H9 (cell line): ENCODE data around the gene XRRA1. TPM values are rescaled to one million over a fixed set of nuclear protein-coding genes. Genes with fewer than 3 reads are reported as not detected.

Experiments used
- DNase-seq: peaks from one replicate; pipeline ENCODE4 v3.0.0-alpha.2; 2017
- H2AFZ ChIP-seq: one replicate; pipeline ENCODE4 v1.6.1; 2013; ENCODE audit warnings: mild to moderate bottlenecking, low read length, control low read depth, moderate library complexity
- H2AK5ac ChIP-seq: 2 replicates; pipeline ENCODE4 v1.6.1; 2013; ENCODE audit warnings: low read length, control low read depth, mixed read lengths; ENCODE audit not compliant: insufficient read length
- H2BK120ac ChIP-seq: one replicate; pipeline ENCODE4 v1.6.1; 2013; ENCODE audit warnings: low read depth, mild to moderate bottlenecking, low read length, control low read depth, inconsistent platforms; ENCODE audit not compliant: poor library complexity, severe bottlenecking
- H2BK12ac ChIP-seq: 2 replicates; pipeline ENCODE4 v1.6.1; 2013; ENCODE audit warnings: low read length, control low read depth, mixed read lengths, low read depth; ENCODE audit not compliant: insufficient read length
- H2BK15ac ChIP-seq: 2 replicates; pipeline ENCODE4 v1.6.1; 2013; ENCODE audit warnings: low read depth, low read length, control low read depth
- H2BK20ac ChIP-seq: one replicate; pipeline ENCODE4 v1.6.1; 2013; ENCODE audit warnings: low read depth, mild to moderate bottlenecking, low read length, control low read depth, inconsistent platforms; ENCODE audit not compliant: poor library complexity, severe bottlenecking
- H2BK5ac ChIP-seq: 2 replicates; pipeline ENCODE4 v1.6.1; 2013; ENCODE audit warnings: low read length, control low read depth, mixed read lengths; ENCODE audit not compliant: insufficient read length
- H3K14ac ChIP-seq: 2 replicates; pipeline ENCODE4 v1.6.1; 2013; ENCODE audit warnings: low read length, control low read depth; ENCODE audit not compliant: insufficient read depth
- H3K18ac ChIP-seq: 2 replicates; pipeline ENCODE4 v1.6.1; 2013; ENCODE audit warnings: low read depth, mild to moderate bottlenecking, mixed read lengths, low read length, control low read depth; ENCODE audit not compliant: insufficient read length
- H3K23ac ChIP-seq: 2 replicates; pipeline ENCODE4 v1.6.1; 2013; ENCODE audit warnings: low read length, control low read depth, mixed read lengths, low read depth; ENCODE audit not compliant: insufficient read length
- H3K23me2 ChIP-seq: 2 replicates; pipeline ENCODE4 v1.6.1; 2013; ENCODE audit warnings: low read depth, mild to moderate bottlenecking, mixed read lengths, low read length, control low read depth; ENCODE audit not compliant: insufficient read length, poor library complexity, severe bottlenecking
- H3K27ac ChIP-seq: 2 replicates; pipeline ENCODE4 v1.5.1; 2013; ENCODE audit warnings: low read length, control low read depth, mixed read lengths, low read depth; ENCODE audit not compliant: insufficient read length
- H3K27me3 ChIP-seq: 2 replicates; pipeline ENCODE4 v1.6.1; 2013; ENCODE audit warnings: low read length, control low read depth, inconsistent platforms; ENCODE audit not compliant: insufficient read depth
- H3K4ac ChIP-seq: 2 replicates; pipeline ENCODE4 v1.6.1; 2013; ENCODE audit warnings: low read depth, mild to moderate bottlenecking, control low read depth, inconsistent platforms, low read length, moderate library complexity
- H3K4me1 ChIP-seq: 2 replicates; pipeline ENCODE4 v1.6.1; 2013; ENCODE audit warnings: low read length, control low read depth, inconsistent platforms; ENCODE audit not compliant: insufficient read depth
- H3K4me2 ChIP-seq: 2 replicates; pipeline ENCODE4 v1.6.1; 2013; ENCODE audit warnings: low read length, control low read depth, mixed read lengths; ENCODE audit not compliant: insufficient read length, insufficient read depth
- H3K56ac ChIP-seq: 2 replicates; pipeline ENCODE4 v1.6.1; 2013; ENCODE audit warnings: low read depth, mild to moderate bottlenecking, mixed read lengths, low read length, control low read depth; ENCODE audit not compliant: insufficient read length
- H3K79me1 ChIP-seq: 2 replicates; pipeline ENCODE4 v1.6.1; 2013; ENCODE audit warnings: low read depth, mild to moderate bottlenecking, moderate library complexity, low read length, control low read depth, inconsistent platforms; ENCODE audit not compliant: insufficient read depth, poor library complexity, severe bottlenecking
- H3K79me2 ChIP-seq: 2 replicates; pipeline ENCODE4 v1.6.1; 2013; ENCODE audit warnings: low read length, control low read depth, inconsistent platforms; ENCODE audit not compliant: insufficient read depth
- H3K9ac ChIP-seq: 2 replicates; pipeline ENCODE4 v1.6.1; 2013; ENCODE audit warnings: low read length, control low read depth, mixed read lengths; ENCODE audit not compliant: insufficient read length; ENCODE audit errors: extremely low read depth
- H3K9me3 ChIP-seq: one replicate; pipeline ENCODE4 v1.6.1; 2013; ENCODE audit warnings: low read depth, low read length, inconsistent platforms; ENCODE audit not compliant: control insufficient read depth
- H3T11ph ChIP-seq: one replicate; pipeline ENCODE4 v1.6.1; 2013; ENCODE audit warnings: mild to moderate bottlenecking, low read length, control low read depth, inconsistent platforms
- H4K20me1 ChIP-seq: one replicate; pipeline ENCODE4 v1.6.1; 2013; ENCODE audit not compliant: control insufficient read depth, insufficient read length, insufficient read depth
- H4K5ac ChIP-seq: 2 replicates; pipeline ENCODE4 v1.6.1; 2013; ENCODE audit warnings: low read depth, mild to moderate bottlenecking, mixed read lengths, low read length, control low read depth; ENCODE audit not compliant: insufficient read length
- H4K8ac ChIP-seq: replicated peaks from 2 replicates; pipeline ENCODE4 v1.6.1; 2013; ENCODE audit warnings: low read length, control low read depth, mixed read lengths, low read depth; ENCODE audit not compliant: insufficient read length
- H4K91ac ChIP-seq: 2 replicates; pipeline ENCODE4 v1.6.1; 2013; ENCODE audit warnings: low read depth, mild to moderate bottlenecking, moderate library complexity, mixed read lengths, low read length, control low read depth; ENCODE audit not compliant: insufficient read length
- H3K27ac Mint-ChIP-seq, 3 experiments: 2 replicates in 2 of 3; 3 replicates in 1 of 3; pipeline ENCODE4 v1.8.0; 2020 to 2021; ENCODE audit warnings: mixed read lengths in 3 of 3, mild to moderate bottlenecking in 1 of 3, moderate library complexity in 1 of 3
- H3K27me3 Mint-ChIP-seq: 2 replicates; pipeline ENCODE4 v1.8.0; 2021; ENCODE audit warnings: low read depth, mild to moderate bottlenecking, moderate library complexity, mixed read lengths
- H3K36me3 Mint-ChIP-seq, 3 experiments: 2 replicates in 2 of 3; 3 replicates in 1 of 3; pipeline ENCODE4 v1.8.0; 2020 to 2021; ENCODE audit warnings: low read depth in 3 of 3, mixed read lengths in 3 of 3; ENCODE audit not compliant: insufficient read depth in 1 of 3
- H3K4me1 Mint-ChIP-seq, 2 experiments: 2 replicates each; pipeline ENCODE4 v1.8.0; 2020; ENCODE audit warnings: mixed read lengths in 2 of 2
- H3K4me3 Mint-ChIP-seq, 2 experiments: 2 replicates in 1 of 2; 3 replicates in 1 of 2; pipeline ENCODE4 v1.8.0; 2020 to 2021; ENCODE audit warnings: mild to moderate bottlenecking in 2 of 2, mixed read lengths in 2 of 2, moderate library complexity in 1 of 2
- H3K9me3 Mint-ChIP-seq, 2 experiments: 2 replicates in 1 of 2; 3 replicates in 1 of 2; pipeline ENCODE4 v1.8.0; 2020; ENCODE audit warnings: mild to moderate bottlenecking in 2 of 2, mixed read lengths in 2 of 2, moderate library complexity in 1 of 2
- WGBS: extraction: QIAGEN DNeasy Blood & Tissue Kit; methylation state at CpG from one replicate; pipeline ENCODE4 v1.1.7; 2013; ENCODE audit warnings: missing lambda C conversion rate, low lambda C conversion rate, mixed read lengths; ENCODE audit not compliant: insufficient read length; ENCODE audit errors: extremely low coverage; 5-methylcytosine and 5-hydroxymethylcytosine counted together
- total RNA-seq: library from RNA; stranded (reverse); gene quantifications from 2 replicates; pipeline ENCODE4 v1.2.1, GENCODE V29; 2021
- TF ChIP-seq, protein P1 (sequence below): fragments of 200-600 bp; sonication (generic); conservative IDR thresholded peaks from 3 replicates; pipeline ENCODE4 v1.8.0; 2021; ENCODE audit warnings: antibody characterized with exemption, mild to moderate bottlenecking

The XRRA1 gene
- total RNA-seq, 1 experiment from 2014 or later = 4.5 TPM

GRCh38 chr11:74806267-74806666, 142.6 kb downstream of the XRRA1 start:
- Mint-ChIP-seq H3K27me3 (no peaks in the 10 kb centered on the region), H3K9me3 (no peaks in the 10 kb centered on the region), H3K4me1 (peaks cover 0 to 4% of the 10 kb centered on the region in 2 experiments; a peak in 1 of 4 replicates), H3K36me3 (peaks cover 0 to 6% (median 0%) of the 10 kb centered on the region in 3 experiments; a peak in 4 of 7 replicates), H3K27ac (no peak overlapping the region), H3K4me3 (no peak overlapping the region)
- H3K23ac ChIP-seq = no peak overlapping the region
- H3K79me2 ChIP-seq = no peaks in the 10 kb centered on the region
- H3K27me3 ChIP-seq = no peaks in the 10 kb centered on the region
- H3K4ac ChIP-seq = no peak overlapping the region
- no CpG with 5 or more reads among the region's 3 CpGs for WGBS
- no peak overlapping the region for H3K18ac ChIP-seq
- no peaks in the 10 kb centered on the region for H3K79me1 ChIP-seq
- no peaks in the 10 kb centered on the region for H4K20me1 ChIP-seq
- TF ChIP-seq, protein P1, sequence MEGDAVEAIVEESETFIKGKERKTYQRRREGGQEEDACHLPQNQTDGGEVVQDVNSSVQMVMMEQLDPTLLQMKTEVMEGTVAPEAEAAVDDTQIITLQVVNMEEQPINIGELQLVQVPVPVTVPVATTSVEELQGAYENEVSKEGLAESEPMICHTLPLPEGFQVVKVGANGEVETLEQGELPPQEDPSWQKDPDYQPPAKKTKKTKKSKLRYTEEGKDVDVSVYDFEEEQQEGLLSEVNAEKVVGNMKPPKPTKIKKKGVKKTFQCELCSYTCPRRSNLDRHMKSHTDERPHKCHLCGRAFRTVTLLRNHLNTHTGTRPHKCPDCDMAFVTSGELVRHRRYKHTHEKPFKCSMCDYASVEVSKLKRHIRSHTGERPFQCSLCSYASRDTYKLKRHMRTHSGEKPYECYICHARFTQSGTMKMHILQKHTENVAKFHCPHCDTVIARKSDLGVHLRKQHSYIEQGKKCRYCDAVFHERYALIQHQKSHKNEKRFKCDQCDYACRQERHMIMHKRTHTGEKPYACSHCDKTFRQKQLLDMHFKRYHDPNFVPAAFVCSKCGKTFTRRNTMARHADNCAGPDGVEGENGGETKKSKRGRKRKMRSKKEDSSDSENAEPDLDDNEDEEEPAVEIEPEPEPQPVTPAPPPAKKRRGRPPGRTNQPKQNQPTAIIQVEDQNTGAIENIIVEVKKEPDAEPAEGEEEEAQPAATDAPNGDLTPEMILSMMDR = no peak
- no peak overlapping the region for H2BK5ac ChIP-seq
- no peak overlapping the region for H3K9ac ChIP-seq
- H3K4me1 ChIP-seq = no peaks in the 10 kb centered on the region
- no peak overlapping the region for H2BK20ac ChIP-seq
- DNase-seq = no peak
- H4K91ac ChIP-seq = no peak overlapping the region
- no peak overlapping the region for H3K27ac ChIP-seq
- no peak overlapping the region for H2AFZ ChIP-seq
- H2BK15ac ChIP-seq = no peak overlapping the region
- no peak overlapping the region for H3K14ac ChIP-seq
- H2AK5ac ChIP-seq = no peak overlapping the region
- H3K9me3 ChIP-seq = no peaks in the 10 kb centered on the region
- no peak overlapping the region for H3K4me2 ChIP-seq
- no peak overlapping the region for H2BK12ac ChIP-seq
- no peaks in the 10 kb centered on the region for H3K23me2 ChIP-seq
- no peak overlapping the region for H3K56ac ChIP-seq
- no peak overlapping the region for H4K5ac ChIP-seq
- H4K8ac ChIP-seq = no peak overlapping the region
- H3T11ph ChIP-seq = no peak overlapping the region
- H2BK120ac ChIP-seq = no peak overlapping the region
